HepG2 (cell line): ENCODE results near the gene ACVR1B. TPM values are rescaled to one million over a fixed set of nuclear protein-coding genes. Genes with fewer than 3 reads are reported as not detected.
A peak's percentile ranks its signal among the peaks of the same experiment; 100 is the strongest.

Source experiments
- AKNA ChIP-seq: sonication (generic); formaldehyde crosslinking; IDR thresholded peaks from 2 replicates; pipeline ENCODE4 v1.4.0; 2020; ENCODE audit warnings: missing genetic modification reagents, borderline replicate concordance
- BCL6 ChIP-seq: IDR thresholded peaks from 2 replicates; pipeline ENCODE4 v1.6.1; 2016; ENCODE audit warnings: missing genetic modification reagents, missing compliant biosample characterization
- BRF2 ChIP-seq: sonication (generic); formaldehyde crosslinking; IDR thresholded peaks from 2 replicates; pipeline ENCODE4 v1.8.1; 2022; ENCODE audit warnings: mild to moderate bottlenecking, missing genetic modification reagents
- CCAR2 ChIP-seq: fragments of 200-400 bp; formaldehyde crosslinking; optimal IDR thresholded peaks from 2 replicates; pipeline ENCODE3; 2018; ENCODE audit warnings: low read depth, mild to moderate bottlenecking, low read length, moderate library complexity
- NFYB ChIP-seq: sonication (generic); formaldehyde crosslinking; IDR thresholded peaks from 2 replicates; pipeline ENCODE4 v1.4.0; 2020; ENCODE audit warnings: missing genetic modification reagents
- ONECUT2 ChIP-seq: sonication (generic); formaldehyde crosslinking; IDR thresholded peaks from 2 replicates; pipeline ENCODE4 v1.4.0; 2020; ENCODE audit warnings: missing genetic modification reagents
- PAWR ChIP-seq: sonication (generic); formaldehyde crosslinking; IDR thresholded peaks from 2 replicates; pipeline ENCODE4 v1.4.0; 2020; ENCODE audit warnings: missing genetic modification reagents, mild to moderate bottlenecking, borderline replicate concordance
- REPIN1 ChIP-seq: sonication (generic); formaldehyde crosslinking; IDR thresholded peaks from 2 replicates; pipeline ENCODE4 v1.8.0; 2022; ENCODE audit warnings: missing genetic modification reagents, low read depth, mild to moderate bottlenecking, borderline replicate concordance
- XRCC5 ChIP-seq: fragments of 200-400 bp; formaldehyde crosslinking; optimal IDR thresholded peaks from 2 replicates; pipeline ENCODE3; 2017; ENCODE audit warnings: mild to moderate bottlenecking, low read length
- ZNF407 ChIP-seq: sonication (generic); formaldehyde crosslinking; IDR thresholded peaks from one replicate; pipeline ENCODE4 v1.5.1; 2020; ENCODE audit warnings: mild to moderate bottlenecking, missing genetic modification reagents; ENCODE audit errors: not compliant biosample characterization
- ZNF512 ChIP-seq: sonication (generic); formaldehyde crosslinking; IDR thresholded peaks from 2 replicates; pipeline ENCODE4 v1.4.0; 2020; ENCODE audit warnings: mild to moderate bottlenecking, missing genetic modification reagents
- ZNF7 ChIP-seq: IDR thresholded peaks from 2 replicates; pipeline ENCODE4 v1.6.1; 2016; ENCODE audit warnings: missing biosample characterization, missing genetic modification reagents
- ZNF83 ChIP-seq: sonication (generic); formaldehyde crosslinking; IDR thresholded peaks from 2 replicates; pipeline ENCODE4 v1.4.0; 2020; ENCODE audit warnings: missing genetic modification reagents, mild to moderate bottlenecking, borderline replicate concordance
- polyA plus RNA-seq, 8 experiments: library from polyadenylated mRNA; depleted of rRNA in 3 of 8; stranded (reverse) in 7 of 8; unstranded in 1 of 8; fragments of >200 nt; fragmentation: Illumina TruSeq in 4 of 8; extraction: Trizol in 4 of 8; gene quantifications; 2 replicates each; pipeline versions ENCODE4 v1.2.1 to v1.2.3, GENCODE V29; 2011 to 2016; ENCODE audit warnings: low read depth in 4 of 8, missing spikeins in 1 of 8, mixed read lengths in 1 of 8; ENCODE audit not compliant: insufficient read depth in 1 of 8
- total RNA-seq, 5 experiments: library from RNA; depleted of rRNA; stranded (reverse); fragments of >200 nt; fragmentation: Illumina TruSeq; extraction: Trizol; gene quantifications; 2 replicates each; pipeline ENCODE4 v1.2.3, GENCODE V29; 2016; ENCODE audit warnings: low read depth in 1 of 5

Gene ACVR1B
- total and polyA plus RNA-seq, 2 of the 13 experiments (the other 11 are each of a cell fraction or from before 2014, with no cell fraction given) = 8.9 to 12.1 TPM

GRCh38 chr12:51970904-51971646 lies 19.6 kb downstream of the ACVR1B start (continued):
- no peak for TF ChIP-seq ZNF407 (CRISPR knock-in tag)
- no peak for TF ChIP-seq AKNA (CRISPR knock-in tag)
- peak; percentile 66 for TF ChIP-seq XRCC5
- TF ChIP-seq CCAR2 = no peak
- TF ChIP-seq PAWR = no peak
- TF ChIP-seq REPIN1 (CRISPR knock-in tag) = no peak
- no peak for TF ChIP-seq ZNF7 (CRISPR knock-in tag)
- no peak for TF ChIP-seq NFYB (CRISPR knock-in tag)
- no peak for TF ChIP-seq ONECUT2 (CRISPR knock-in tag)
- TF ChIP-seq BCL6 (CRISPR knock-in tag) = no peak
- TF ChIP-seq ZNF83 (CRISPR knock-in tag) = no peak
- TF ChIP-seq ZNF512 (CRISPR knock-in tag) = no peak
- no peak for TF ChIP-seq BRF2
